ENCODE measurements around the gene GGTA1.
A peak's percentile ranks its signal among the peaks of the same experiment; 100 is the strongest.

The GGTA1 gene

DNA sequence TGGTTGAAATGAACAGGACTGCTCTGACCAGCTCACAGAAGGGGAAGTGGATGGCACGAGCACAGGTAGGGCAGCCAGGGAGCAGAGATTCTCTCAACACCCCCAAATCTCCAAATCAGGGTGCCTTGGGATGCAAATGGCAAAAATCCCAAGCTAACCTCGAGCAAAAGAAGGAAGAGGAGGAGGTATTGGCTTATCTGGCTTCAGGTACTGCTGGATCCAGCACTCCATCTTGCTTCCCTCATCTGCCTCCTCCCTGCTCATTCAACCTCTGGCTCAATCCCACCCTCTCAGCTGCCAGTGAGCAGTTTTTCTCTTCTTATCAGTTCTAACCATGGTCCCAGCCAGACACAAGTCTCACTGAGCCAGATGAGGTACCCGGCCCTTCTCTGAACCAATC is 41.6 kb upstream of the GGTA1 start:
- H2BK15ac ChIP-seq (replicated peaks; ENCODE audit: low read depth): no peak overlapping the region
- H2AK5ac ChIP-seq (ENCODE audit: low read length): no peak overlapping the region
- no peak overlapping the region for H4K8ac ChIP-seq (ENCODE audit: low read depth, low read length)
- no peak overlapping the region for H3K4me3 ChIP-seq (ENCODE audit: low read length)
- no peaks in the 10 kb centered on the region for H3K36me3 ChIP-seq (ENCODE audit: control insufficient read depth, insufficient read depth, low read length)
- H3K23ac ChIP-seq (ENCODE audit: low read length): no peak overlapping the region
- H4K5ac ChIP-seq (ENCODE audit: low read length): no peak overlapping the region
- no peak overlapping the region for H3K27ac ChIP-seq (ENCODE audit: low read depth, low read length)
- H3K18ac ChIP-seq (ENCODE audit: low read length): no peak overlapping the region
- no peak overlapping the region for H2BK5ac ChIP-seq (ENCODE audit: low read length)
- H3K79me1 ChIP-seq (ENCODE audit: low read length): no peaks in the 10 kb centered on the region
- no peak for DNase-seq
- no peak overlapping the region for H3K4ac ChIP-seq (ENCODE audit: low read depth, low read length)
- H3K9ac ChIP-seq (ENCODE audit: low read length): no peak overlapping the region
- H3K79me2 ChIP-seq (ENCODE audit: control insufficient read depth, insufficient read depth, low read length): no peaks in the 10 kb centered on the region
- H3K4me2 ChIP-seq (ENCODE audit: low read length): no peak overlapping the region
- no peak overlapping the region for H3K56ac ChIP-seq (ENCODE audit: low read length)
- no CpG with 5 or more reads among the region's 3 CpGs for WGBS (ENCODE audit: extremely low coverage, insufficient coverage, low lambda C conversion rate)
- H3K27me3 ChIP-seq (ENCODE audit: insufficient read depth, low read length, poor library complexity): no peaks in the 10 kb centered on the region
- H2BK120ac ChIP-seq (ENCODE audit: low read depth, low read length): no peak overlapping the region
- no peaks in the 10 kb centered on the region for H3K4me1 ChIP-seq (ENCODE audit: control insufficient read depth, low read depth, low read length)

DNA sequence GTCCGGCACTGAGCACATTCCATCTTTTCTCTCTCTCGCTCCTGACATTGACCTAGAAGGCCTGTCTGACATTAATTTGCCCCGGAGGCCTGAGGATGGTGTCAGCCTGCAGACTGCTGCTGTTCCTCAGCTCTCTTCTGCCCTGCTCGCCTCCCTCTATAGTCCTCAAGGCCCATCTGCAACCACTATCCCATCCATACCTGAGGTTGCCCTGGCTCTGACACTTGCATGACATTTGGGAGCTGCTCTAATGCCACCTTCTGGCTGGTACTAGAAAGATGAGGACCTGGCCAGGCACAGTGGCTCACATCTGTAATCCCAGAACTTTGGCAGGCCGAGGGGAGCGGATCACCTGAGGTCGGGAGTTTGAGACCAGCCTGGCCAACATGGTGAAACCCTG is 38.6 kb upstream of the GGTA1 start:
- Histone ChIP-seq H3K4me3 (ENCODE audit: low read length) (no peak overlapping the region), H3K4me2 (ENCODE audit: low read length) (no peak overlapping the region), H2BK120ac (ENCODE audit: low read depth, low read length) (no peak overlapping the region), H3K27me3 (ENCODE audit: insufficient read depth, low read length, poor library complexity) (no peaks in the 10 kb centered on the region), H2BK5ac (ENCODE audit: low read length) (no peak overlapping the region), H3K4me1 (ENCODE audit: control insufficient read depth, low read depth, low read length) (no peaks in the 10 kb centered on the region), H4K5ac (ENCODE audit: low read length) (no peak overlapping the region), H3K23ac (ENCODE audit: low read length) (no peak overlapping the region), H3K79me1 (ENCODE audit: low read length) (no peaks in the 10 kb centered on the region), H2BK15ac (replicated peaks; ENCODE audit: low read depth) (no peak overlapping the region), H4K8ac (ENCODE audit: low read depth, low read length) (no peak overlapping the region), H2AK5ac (ENCODE audit: low read length) (no peak overlapping the region), H3K18ac (ENCODE audit: low read length) (no peak overlapping the region), H3K4ac (ENCODE audit: low read depth, low read length) (no peak overlapping the region), H3K9ac (ENCODE audit: low read length) (no peak overlapping the region), H3K56ac (ENCODE audit: low read length) (no peak overlapping the region), H3K27ac (ENCODE audit: low read depth, low read length) (no peak overlapping the region), H3K36me3 (ENCODE audit: control insufficient read depth, insufficient read depth, low read length) (no peaks in the 10 kb centered on the region), H3K79me2 (ENCODE audit: control insufficient read depth, insufficient read depth, low read length) (no peaks in the 10 kb centered on the region)
- DNase-seq: peak; percentile 75
- no CpG with 5 or more reads among the region's 7 CpGs for WGBS (ENCODE audit: extremely low coverage, insufficient coverage, low lambda C conversion rate)

DNA sequence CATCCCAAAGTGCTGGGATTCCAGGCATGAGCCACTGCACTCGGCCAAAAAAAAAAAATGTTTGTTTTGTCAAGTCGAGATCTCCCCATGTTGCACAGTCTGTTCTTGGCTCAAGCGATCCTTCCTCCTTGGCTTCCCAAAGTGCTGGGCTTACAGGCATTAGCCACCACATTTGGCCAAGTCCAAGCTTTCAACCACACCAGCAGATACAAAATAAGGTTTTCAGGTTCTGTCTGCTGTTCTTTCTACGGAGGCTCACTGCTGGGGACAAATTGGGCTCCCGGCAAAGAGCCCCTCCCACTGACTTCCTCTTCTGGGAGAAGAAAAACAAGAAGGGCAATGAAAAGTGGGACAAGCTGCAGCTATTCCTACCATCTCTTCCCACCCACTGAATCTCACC is 37.6 kb upstream of the GGTA1 start:
- no peaks in the 10 kb centered on the region for H3K36me3 ChIP-seq (ENCODE audit: control insufficient read depth, insufficient read depth, low read length)
- H3K23ac ChIP-seq (ENCODE audit: low read length): no peak overlapping the region
- H3K27me3 ChIP-seq (ENCODE audit: insufficient read depth, low read length, poor library complexity): no peaks in the 10 kb centered on the region
- no CpG with 5 or more reads among the region's 5 CpGs for WGBS (ENCODE audit: extremely low coverage, insufficient coverage, low lambda C conversion rate)
- no peak overlapping the region for H2BK15ac ChIP-seq (replicated peaks; ENCODE audit: low read depth)
- H3K4me3 ChIP-seq (ENCODE audit: low read length): no peak overlapping the region
- no peak overlapping the region for H2BK120ac ChIP-seq (ENCODE audit: low read depth, low read length)
- no peak for DNase-seq
- no peaks in the 10 kb centered on the region for H3K79me2 ChIP-seq (ENCODE audit: control insufficient read depth, insufficient read depth, low read length)
- no peak overlapping the region for H4K5ac ChIP-seq (ENCODE audit: low read length)
- H3K4me1 ChIP-seq (ENCODE audit: control insufficient read depth, low read depth, low read length): no peaks in the 10 kb centered on the region
- no peak overlapping the region for H3K4me2 ChIP-seq (ENCODE audit: low read length)
- H3K4ac ChIP-seq (ENCODE audit: low read depth, low read length): no peak overlapping the region
- no peak overlapping the region for H2AK5ac ChIP-seq (ENCODE audit: low read length)
- H3K56ac ChIP-seq (ENCODE audit: low read length): no peak overlapping the region
- H3K79me1 ChIP-seq (ENCODE audit: low read length): no peaks in the 10 kb centered on the region
- no peak overlapping the region for H2BK5ac ChIP-seq (ENCODE audit: low read length)
- no peak overlapping the region for H3K27ac ChIP-seq (ENCODE audit: low read depth, low read length)
- H3K18ac ChIP-seq (ENCODE audit: low read length): no peak overlapping the region
- H3K9ac ChIP-seq (ENCODE audit: low read length): no peak overlapping the region
- H4K8ac ChIP-seq (ENCODE audit: low read depth, low read length): no peak overlapping the region

DNA sequence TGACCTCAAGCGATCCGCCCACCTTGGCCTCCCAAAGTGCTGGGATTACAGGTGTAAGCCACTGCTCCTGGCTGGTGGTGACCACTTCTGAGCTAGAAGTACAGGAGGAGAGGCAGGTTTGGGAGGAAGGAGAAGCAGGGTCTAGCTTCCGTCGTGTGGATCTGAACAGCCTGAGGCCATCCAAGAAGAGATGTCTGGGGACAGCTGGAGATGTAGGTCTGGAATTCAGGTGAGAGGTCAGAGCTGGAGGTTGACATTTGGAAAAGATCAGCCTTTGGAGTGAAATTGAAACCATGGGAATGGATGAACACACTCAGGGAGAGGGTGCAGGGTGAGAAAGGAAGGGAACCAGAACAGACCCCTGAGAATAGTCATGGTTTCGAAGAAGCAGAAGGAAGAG is 33.2 kb upstream of the GGTA1 start:
- Histone ChIP-seq H3K27me3 (ENCODE audit: insufficient read depth, low read length, poor library complexity) (no peaks in the 10 kb centered on the region), H3K36me3 (ENCODE audit: control insufficient read depth, insufficient read depth, low read length) (no peaks in the 10 kb centered on the region), H4K5ac (ENCODE audit: low read length) (no peak overlapping the region), H2AK5ac (ENCODE audit: low read length) (no peak overlapping the region), H3K27ac (ENCODE audit: low read depth, low read length) (no peak overlapping the region), H3K18ac (ENCODE audit: low read length) (no peak overlapping the region), H3K4me2 (ENCODE audit: low read length) (no peak overlapping the region), H3K79me1 (ENCODE audit: low read length) (no peaks in the 10 kb centered on the region), H3K4me1 (ENCODE audit: control insufficient read depth, low read depth, low read length) (no peaks in the 10 kb centered on the region), H3K4ac (ENCODE audit: low read depth, low read length) (no peak overlapping the region), H4K8ac (ENCODE audit: low read depth, low read length) (no peak overlapping the region), H2BK15ac (replicated peaks; ENCODE audit: low read depth) (no peak overlapping the region), H3K23ac (ENCODE audit: low read length) (peak overlapping the region; percentile 66), H3K79me2 (ENCODE audit: control insufficient read depth, insufficient read depth, low read length) (no peaks in the 10 kb centered on the region), H3K56ac (ENCODE audit: low read length) (no peak overlapping the region), H3K9ac (ENCODE audit: low read length) (no peak overlapping the region), H2BK5ac (ENCODE audit: low read length) (no peak overlapping the region), H2BK120ac (ENCODE audit: low read depth, low read length) (no peak overlapping the region), H3K4me3 (ENCODE audit: low read length) (no peak overlapping the region)
- no CpG with 5 or more reads among the region's 5 CpGs for WGBS (ENCODE audit: extremely low coverage, insufficient coverage, low lambda C conversion rate)
- no peak for DNase-seq

DNA sequence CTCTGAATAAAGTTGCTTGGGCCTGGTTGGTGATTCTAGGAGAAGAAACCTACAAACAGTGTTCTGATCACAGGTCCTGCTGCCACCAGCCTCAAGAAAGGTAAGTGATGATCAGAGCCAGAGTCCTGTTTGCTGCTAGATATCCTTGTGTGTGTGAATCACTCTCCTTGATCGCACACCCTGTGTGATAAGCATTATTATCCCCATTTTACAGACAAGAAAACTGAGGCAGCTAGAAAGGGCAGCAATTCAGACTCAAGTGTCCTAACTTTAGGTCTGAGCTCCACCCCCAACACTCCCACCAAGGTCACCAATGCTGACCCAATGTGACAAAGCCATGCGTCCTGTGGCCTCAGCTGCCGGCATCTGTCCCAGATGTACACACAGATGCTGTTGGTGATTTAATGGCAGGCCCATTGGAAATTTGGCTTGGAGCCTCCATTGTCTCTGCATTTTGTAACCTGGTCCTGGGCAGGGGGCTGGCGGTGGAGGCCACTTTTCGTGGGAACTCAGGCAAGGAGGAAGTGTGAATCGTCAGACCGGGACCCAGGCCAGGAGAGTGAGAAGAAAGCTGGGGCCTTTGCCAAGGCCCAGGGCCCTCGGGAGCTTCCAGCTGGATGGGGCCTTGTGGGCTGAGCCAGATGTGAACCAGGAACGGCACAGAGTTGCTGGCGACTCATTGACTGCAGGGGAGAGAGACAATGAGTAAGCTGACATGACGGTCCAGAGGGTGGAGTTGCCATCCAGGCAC is 29.8 kb upstream of the GGTA1 start:
- no peak overlapping the region for H4K5ac ChIP-seq (ENCODE audit: low read length)
- DNase-seq: no peak
- H3K79me1 ChIP-seq (ENCODE audit: low read length): no peaks in the 10 kb centered on the region
- no peak overlapping the region for H3K4ac ChIP-seq (ENCODE audit: low read depth, low read length)
- H2BK15ac ChIP-seq (replicated peaks; ENCODE audit: low read depth): no peak overlapping the region
- no peak overlapping the region for H3K4me3 ChIP-seq (ENCODE audit: low read length)
- no peak overlapping the region for H3K27ac ChIP-seq (ENCODE audit: low read depth, low read length)
- H3K56ac ChIP-seq (ENCODE audit: low read length): no peak overlapping the region
- H3K27me3 ChIP-seq (ENCODE audit: insufficient read depth, low read length, poor library complexity): no peaks in the 10 kb centered on the region
- no peak overlapping the region for H3K23ac ChIP-seq (ENCODE audit: low read length)
- no peak overlapping the region for H2BK5ac ChIP-seq (ENCODE audit: low read length)
- no peaks in the 10 kb centered on the region for H3K4me1 ChIP-seq (ENCODE audit: control insufficient read depth, low read depth, low read length)
- H4K8ac ChIP-seq (ENCODE audit: low read depth, low read length): no peak overlapping the region
- H3K18ac ChIP-seq (ENCODE audit: low read length): no peak overlapping the region
- no peaks in the 10 kb centered on the region for H3K79me2 ChIP-seq (ENCODE audit: control insufficient read depth, insufficient read depth, low read length)
- H2BK120ac ChIP-seq (ENCODE audit: low read depth, low read length): no peak overlapping the region
- H3K9ac ChIP-seq (ENCODE audit: low read length): no peak overlapping the region
- WGBS (ENCODE audit: extremely low coverage, insufficient coverage, low lambda C conversion rate): no CpG with 5 or more reads among the region's 11 CpGs
- no peak overlapping the region for H2AK5ac ChIP-seq (ENCODE audit: low read length)
- no peaks in the 10 kb centered on the region for H3K36me3 ChIP-seq (ENCODE audit: control insufficient read depth, insufficient read depth, low read length)
- H3K4me2 ChIP-seq (ENCODE audit: low read length): no peak overlapping the region

DNA sequence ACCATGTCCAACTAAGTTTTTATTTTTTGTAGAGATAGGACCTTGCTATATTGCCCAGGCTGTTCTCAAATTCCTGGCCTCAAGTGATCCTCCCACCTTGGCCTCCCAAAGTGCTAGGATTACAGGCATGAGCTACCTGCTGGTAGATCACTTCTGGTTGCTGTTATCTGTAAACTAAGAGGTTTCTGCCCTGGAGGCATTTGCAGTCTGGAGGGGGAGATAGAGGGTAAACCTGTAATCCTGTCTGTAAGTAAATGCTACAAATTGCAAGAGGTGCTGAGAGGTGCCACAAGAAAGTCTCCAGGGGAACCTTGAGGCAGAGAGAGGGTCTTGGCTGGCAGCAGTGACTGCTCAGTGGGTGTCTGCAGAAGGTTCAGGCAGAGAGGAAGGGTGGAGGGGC is 29.0 kb upstream of the GGTA1 start:
- no peak overlapping the region for H2AK5ac ChIP-seq (ENCODE audit: low read length)
- no peak overlapping the region for H3K4ac ChIP-seq (ENCODE audit: low read depth, low read length)
- no peaks in the 10 kb centered on the region for H3K27me3 ChIP-seq (ENCODE audit: insufficient read depth, low read length, poor library complexity)
- no peak overlapping the region for H3K9ac ChIP-seq (ENCODE audit: low read length)
- no peak overlapping the region for H2BK15ac ChIP-seq (replicated peaks; ENCODE audit: low read depth)
- H3K23ac ChIP-seq (ENCODE audit: low read length): no peak overlapping the region
- no peaks in the 10 kb centered on the region for H3K4me1 ChIP-seq (ENCODE audit: control insufficient read depth, low read depth, low read length)
- H3K27ac ChIP-seq (ENCODE audit: low read depth, low read length): no peak overlapping the region
- H3K4me3 ChIP-seq (ENCODE audit: low read length): no peak overlapping the region
- no peak overlapping the region for H2BK5ac ChIP-seq (ENCODE audit: low read length)
- no peak overlapping the region for H3K4me2 ChIP-seq (ENCODE audit: low read length)
- no peak overlapping the region for H4K8ac ChIP-seq (ENCODE audit: low read depth, low read length)
- H4K5ac ChIP-seq (ENCODE audit: low read length): no peak overlapping the region
- DNase-seq: peak; percentile 79
- H3K18ac ChIP-seq (ENCODE audit: low read length): no peak overlapping the region
- H3K79me2 ChIP-seq (ENCODE audit: control insufficient read depth, insufficient read depth, low read length): no peaks in the 10 kb centered on the region
- no peak overlapping the region for H3K56ac ChIP-seq (ENCODE audit: low read length)
- no peaks in the 10 kb centered on the region for H3K36me3 ChIP-seq (ENCODE audit: control insufficient read depth, insufficient read depth, low read length)
- H2BK120ac ChIP-seq (ENCODE audit: low read depth, low read length): no peak overlapping the region
- H3K79me1 ChIP-seq (ENCODE audit: low read length): no peaks in the 10 kb centered on the region
